Measurements from ENCODE around the gene ANKHD1. TPM values are rescaled to one million over a fixed set of nuclear protein-coding genes. Genes with fewer than 3 reads are reported as not detected.

The ANKHD1 gene
- polyA plus RNA-seq, 1 of the 3 experiments (the other 2 are of a cell fraction), result 26.7 TPM

- TF ChIP-seq POLR2AphosphoS5 (IDR thresholded peaks at IDR 0.05; ENCODE audit: low read depth, low read length), result no peak
- no peak for TF ChIP-seq ZBTB33 (IDR thresholded peaks at IDR 0.05; ENCODE audit: borderline replicate concordance, low read depth)
- TF ChIP-seq RAD21 (IDR thresholded peaks at IDR 0.05; ENCODE audit: low read length), result no peak
Observed at GRCh38 chr5:140360681-140361479, 40.8 kb upstream of the ANKHD1 start (continued).

- TF ChIP-seq NRF1 (IDR thresholded peaks at IDR 0.05; ENCODE audit: low read depth, low read length) (no peak), NFIC (IDR thresholded peaks at IDR 0.05; ENCODE audit: borderline replicate concordance) (no peak), YY1 (IDR thresholded peaks at IDR 0.05; ENCODE audit: low read depth) (no peak), POLR2AphosphoS5 (IDR thresholded peaks at IDR 0.05; ENCODE audit: low read depth, low read length) (no peak), TCF12 (IDR thresholded peaks at IDR 0.05) (no peak), RCOR1 (IDR thresholded peaks at IDR 0.05; ENCODE audit: low read length) (no peak), FOXJ3 (CRISPR knock-in tag; IDR thresholded peaks at IDR 0.05) (no peak), IRF3 (IDR thresholded peaks at IDR 0.05; ENCODE audit: low read depth, low read length) (no peak), GATA2 (CRISPR knock-in tag; IDR thresholded peaks at IDR 0.05) (no peak), GABPA (IDR thresholded peaks at IDR 0.05; ENCODE audit: low read depth) (no peak), FOXM1 (IDR thresholded peaks at IDR 0.05; ENCODE audit: low read depth) (no peak), EZH2phosphoT487 (IDR thresholded peaks at IDR 0.05; ENCODE audit: borderline replicate concordance, low read depth) (no peak), MXI1 (IDR thresholded peaks at IDR 0.05; ENCODE audit: low read depth, low read length) (no peak), RAD21 (IDR thresholded peaks at IDR 0.05; ENCODE audit: low read length) (no peak), PBX3 (IDR thresholded peaks at IDR 0.05) (no peak), ZBTB33 (IDR thresholded peaks at IDR 0.05; ENCODE audit: borderline replicate concordance, low read depth) (no peak), FOSL2 (IDR thresholded peaks at IDR 0.05; ENCODE audit: borderline replicate concordance, low read depth) (no peak), USF1 (IDR thresholded peaks at IDR 0.05; ENCODE audit: borderline replicate concordance, low read depth) (no peak)
- Histone ChIP-seq H3K79me2 (ENCODE audit: insufficient read depth) (no peaks in the 10 kb centered on the region), H3K27me3 (ENCODE audit: insufficient read depth) (no peaks in the 10 kb centered on the region), H2AFZ (ENCODE audit: low read depth) (no peak overlapping the region), H3K4me1 (ENCODE audit: control insufficient read depth in 1 of 2, insufficient read depth in 2 of 2, low read depth in 1 of 2, low read length in 1 of 2) (peaks cover 0 to 6% of the 10 kb centered on the region in 2 experiments; a peak in 1 of 4 replicates), H3K4me2 (no peak overlapping the region), H3K9ac (no peak overlapping the region), H3F3A (replicated peaks; ENCODE audit: insufficient read depth) (peaks cover 4% of the 10 kb centered on the region), H3K9me2 (no peaks in the 10 kb centered on the region), H3K9me3 (no peaks in the 10 kb centered on the region), H4K20me1 (ENCODE audit: insufficient read depth) (no peaks in the 10 kb centered on the region), H3K27ac (ENCODE audit: low read depth in 2 of 2, low read length in 1 of 2) (no peak overlapping the region), H3K36me3 (replicated peaks in 1 of 2; ENCODE audit: control insufficient read depth in 1 of 2, insufficient read depth in 2 of 2, low read length in 1 of 2) (no peaks in the 10 kb centered on the region), H3K4me3 (ENCODE audit: low read depth in 2 of 2, low read length in 1 of 2) (no peak overlapping the region)
- CTCF ChIA-PET, result interaction anchor here (1.0 to 4.8 kb wide), 5 partner anchors 10 to 118 kb away, joined by 3 to 62 read pairs (median 15); partner anchors contain the start of gene HBEGF
- POLR2A ChIA-PET, result no interaction called here
- no peak for DNase-seq
- no CpG with 5 or more reads among the region's 2 CpGs for WGBS (ENCODE audit: low lambda C conversion rate)
Observed at GRCh38 chr5:140361901-140362300, 39.7 kb upstream of the ANKHD1 start.

Measured in SK-N-SH (cell line).